SJCRH30 (cell line): ENCODE results near the gene IMPDH1. TPM values are rescaled to one million over a fixed set of nuclear protein-coding genes. Genes with fewer than 3 reads are reported as not detected.

ENCODE experiments used
- DNase-seq, 2 experiments: peaks; one replicate each; pipeline ENCODE4 v3.0.0-alpha.2; 2015 to 2020
- H3K27ac ChIP-seq: fragments of 250-450 bp; sonication (Bioruptor Pico); 2 replicates; pipeline ENCODE4 v1.5.1; 2020; ENCODE audit warnings: mild to moderate bottlenecking, moderate library complexity
- H3K27me3 ChIP-seq: fragments of 250-450 bp; sonication (Bioruptor Pico); 2 replicates; pipeline ENCODE4 v1.5.1; 2020; ENCODE audit warnings: mild to moderate bottlenecking, moderate library complexity
- H3K36me3 ChIP-seq: fragments of 250-450 bp; sonication (Bioruptor Pico); 2 replicates; pipeline ENCODE4 v1.5.1; 2020; ENCODE audit warnings: mild to moderate bottlenecking, moderate library complexity
- H3K4me1 ChIP-seq: fragments of 250-450 bp; sonication (Bioruptor Pico); 2 replicates; pipeline ENCODE4 v1.5.1; 2020; ENCODE audit warnings: mild to moderate bottlenecking, moderate library complexity
- H3K4me3 ChIP-seq: fragments of 250-450 bp; sonication (Bioruptor Pico); 2 replicates; pipeline ENCODE4 v1.5.1; 2020; ENCODE audit warnings: mild to moderate bottlenecking, moderate library complexity
- H3K9me3 ChIP-seq: fragments of 250-450 bp; sonication (Bioruptor Pico); replicated peaks from 2 replicates; pipeline ENCODE4 v1.5.1; 2020; ENCODE audit warnings: mild to moderate bottlenecking, moderate library complexity
- total RNA-seq: library from RNA; depleted of rRNA; stranded (reverse); fragments of >200 nt; shearing (Covaris generic); gene quantifications from 2 replicates; pipeline ENCODE4 v1.2.3, GENCODE V29; 2014

Gene IMPDH1
- total RNA-seq, 1 experiment from 2014 or later = 43.2 TPM

DNA sequence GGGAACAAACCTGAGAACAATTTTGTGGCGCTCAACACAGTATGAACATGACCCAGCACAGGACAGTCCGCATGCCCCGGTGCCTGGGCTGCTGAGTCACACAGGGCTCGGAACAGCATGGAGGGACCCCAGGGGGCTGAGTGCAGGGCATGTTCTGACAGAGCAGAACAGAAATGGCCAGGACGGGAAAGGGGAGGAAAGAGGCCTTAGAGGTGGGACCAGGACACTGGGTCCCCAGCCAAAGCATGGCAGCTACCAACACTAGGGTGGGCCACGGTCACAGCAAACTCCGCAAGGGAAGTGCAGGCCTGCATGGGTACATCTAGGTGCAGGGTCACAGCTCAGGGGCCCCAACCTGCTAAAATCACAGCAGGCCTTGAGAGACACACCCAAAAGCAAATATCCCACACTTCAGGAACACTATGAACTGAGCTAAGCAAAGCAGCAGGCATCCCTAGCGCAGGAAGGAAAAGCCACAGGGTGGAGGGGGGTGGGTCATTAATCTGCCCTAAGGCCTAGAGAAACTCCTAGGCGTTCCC is 5.6 kb downstream of the IMPDH1 start:
- Histone ChIP-seq H3K4me3 (no peak overlapping the region), H3K4me1 (peaks cover 25% of the 10 kb centered on the region), H3K27me3 (no peaks in the 10 kb centered on the region), H3K9me3 (no peaks in the 10 kb centered on the region), H3K36me3 (peaks cover 6% of the 10 kb centered on the region; the same call in 1 of the 2 replicates), H3K27ac (no peak overlapping the region)
- no peak for DNase-seq

GRCh38 chr7:128403676-128404075 is 6.1 kb downstream of the IMPDH1 start:
- no peak overlapping the region for H3K4me3 ChIP-seq
- no peak for DNase-seq
- H3K4me1 ChIP-seq = peaks cover 20% of the 10 kb centered on the region
- H3K9me3 ChIP-seq = no peaks in the 10 kb centered on the region
- H3K27me3 ChIP-seq = no peaks in the 10 kb centered on the region
- H3K27ac ChIP-seq = no peak overlapping the region
- H3K36me3 ChIP-seq = peaks cover 6% of the 10 kb centered on the region; the same call in 1 of the 2 replicates

GRCh38 chr7:128402356-128402755 is 7.4 kb downstream of the IMPDH1 start:
- H3K27ac ChIP-seq = no peak overlapping the region
- no peaks in the 10 kb centered on the region for H3K27me3 ChIP-seq
- peaks cover 13% of the 10 kb centered on the region; the same call in 1 of the 2 replicates for H3K36me3 ChIP-seq
- peak in 1 of 2 experiments; percentile 33 for DNase-seq
- no peaks in the 10 kb centered on the region for H3K9me3 ChIP-seq
- H3K4me1 ChIP-seq = peaks cover 7% of the 10 kb centered on the region
- H3K4me3 ChIP-seq = no peak overlapping the region

- no peak for DNase-seq
- Histone ChIP-seq H3K4me3 (no peak overlapping the region), H3K36me3 (peaks cover 19% of the 10 kb centered on the region; the same call in 1 of the 2 replicates), H3K4me1 (peaks cover 6% of the 10 kb centered on the region; the same call in 1 of the 2 replicates), H3K9me3 (no peaks in the 10 kb centered on the region), H3K27ac (no peak overlapping the region), H3K27me3 (no peaks in the 10 kb centered on the region)
Observed at GRCh38 chr7:128400566-128400965, 9.2 kb downstream of the IMPDH1 start.

DNA sequence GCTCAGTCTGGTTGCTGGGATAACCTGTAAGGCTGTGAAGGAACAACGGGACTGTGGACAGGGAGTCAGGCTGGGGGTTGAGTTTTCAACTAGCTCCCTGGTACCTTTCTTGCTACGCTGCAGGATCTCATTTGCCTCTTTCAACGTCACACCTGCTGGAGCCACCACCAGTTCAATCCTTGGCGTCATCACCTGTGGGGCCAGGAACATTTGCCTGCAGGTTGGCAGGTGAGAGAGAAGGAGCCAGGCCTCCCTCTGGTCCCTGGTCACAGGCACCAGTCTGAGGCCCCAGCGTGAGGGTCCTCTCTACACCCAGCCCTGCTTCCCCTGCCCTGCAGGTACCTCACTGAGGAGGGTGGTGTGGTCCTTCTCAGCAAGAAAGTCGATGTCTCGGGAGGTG is 9.8 kb downstream of the IMPDH1 start:
- Histone ChIP-seq H3K4me3 (no peak overlapping the region), H3K36me3 (peaks cover 19% of the 10 kb centered on the region; the same call in 1 of the 2 replicates), H3K4me1 (peaks cover 6% of the 10 kb centered on the region; the same call in 1 of the 2 replicates), H3K27ac (no peak overlapping the region), H3K9me3 (no peaks in the 10 kb centered on the region), H3K27me3 (no peaks in the 10 kb centered on the region)
- DNase-seq = no peak

DNA sequence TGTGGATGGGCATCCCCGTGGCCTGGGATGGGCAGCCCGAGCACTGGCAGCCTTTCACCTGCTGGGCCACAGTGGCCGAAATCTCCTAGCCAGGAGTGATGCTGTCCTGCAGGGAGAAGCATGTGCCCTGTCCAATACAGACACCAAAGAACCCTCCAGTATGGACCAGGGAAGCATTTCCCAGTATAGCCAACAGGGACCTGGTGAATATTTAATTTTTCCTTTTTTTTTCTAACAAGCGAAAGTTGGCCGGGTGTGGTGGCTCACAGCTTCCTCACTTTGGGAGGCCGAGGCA is 11.0 kb downstream of the IMPDH1 start:
- no peaks in the 10 kb centered on the region for H3K9me3 ChIP-seq
- H3K27me3 ChIP-seq = no peaks in the 10 kb centered on the region
- H3K4me3 ChIP-seq = no peak overlapping the region
- H3K27ac ChIP-seq = no peak overlapping the region
- DNase-seq = no peak
- peaks cover 19% of the 10 kb centered on the region; the same call in 1 of the 2 replicates for H3K36me3 ChIP-seq
- peaks cover 3% of the 10 kb centered on the region; the same call in 1 of the 2 replicates for H3K4me1 ChIP-seq

- no peak overlapping the region for H3K4me3 ChIP-seq
- no peak overlapping the region for H3K27ac ChIP-seq
Observed at GRCh38 chr7:128398016-128398840, 11.6 kb downstream of the IMPDH1 start.

GRCh38 chr7:128396357-128396756 is 13.4 kb downstream of the IMPDH1 start:
- Histone ChIP-seq H3K4me3 (no peak overlapping the region), H3K27me3 (no peaks in the 10 kb centered on the region), H3K4me1 (no peaks in the 10 kb centered on the region), H3K36me3 (peaks cover 23% of the 10 kb centered on the region; the same call in 1 of the 2 replicates), H3K27ac (no peak overlapping the region), H3K9me3 (no peaks in the 10 kb centered on the region)
- no peak for DNase-seq

More at GRCh38 chr7:128398016-128398840, 11.6 kb downstream of the IMPDH1 start:
- no peaks in the 10 kb centered on the region for H3K9me3 ChIP-seq
- H3K4me1 ChIP-seq = peaks cover 3% of the 10 kb centered on the region; the same call in 1 of the 2 replicates
- DNase-seq = peak; percentile 69 to 83
- H3K36me3 ChIP-seq = peaks cover 19% of the 10 kb centered on the region; the same call in 1 of the 2 replicates
- H3K27me3 ChIP-seq = no peaks in the 10 kb centered on the region

DNA sequence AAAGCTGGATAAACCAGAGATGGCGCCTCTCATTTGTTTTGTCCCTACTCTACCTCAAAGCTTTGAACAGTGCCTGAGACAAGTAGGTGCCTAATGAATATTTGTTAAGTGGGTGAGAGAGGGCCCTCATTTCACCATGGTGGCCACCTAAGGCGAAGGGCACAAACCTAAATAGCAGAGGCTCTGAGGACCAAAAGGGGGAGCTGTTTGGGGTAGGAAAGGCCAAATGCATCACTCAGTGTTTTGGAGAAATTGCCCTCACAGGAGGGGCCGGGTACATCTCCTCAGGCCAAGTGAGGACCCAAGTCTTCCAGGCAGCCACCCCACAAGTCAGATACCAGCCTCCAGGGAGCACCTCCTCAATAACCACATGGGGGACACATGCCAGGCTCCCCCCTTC is 14.0 kb downstream of the IMPDH1 start:
- DNase-seq = no peak
- H3K27me3 ChIP-seq = no peaks in the 10 kb centered on the region
- H3K4me1 ChIP-seq = no peaks in the 10 kb centered on the region
- H3K9me3 ChIP-seq = no peaks in the 10 kb centered on the region
- H3K36me3 ChIP-seq = peaks cover 21% of the 10 kb centered on the region; the same call in 1 of the 2 replicates
- no peak overlapping the region for H3K27ac ChIP-seq
- no peak overlapping the region for H3K4me3 ChIP-seq

DNA sequence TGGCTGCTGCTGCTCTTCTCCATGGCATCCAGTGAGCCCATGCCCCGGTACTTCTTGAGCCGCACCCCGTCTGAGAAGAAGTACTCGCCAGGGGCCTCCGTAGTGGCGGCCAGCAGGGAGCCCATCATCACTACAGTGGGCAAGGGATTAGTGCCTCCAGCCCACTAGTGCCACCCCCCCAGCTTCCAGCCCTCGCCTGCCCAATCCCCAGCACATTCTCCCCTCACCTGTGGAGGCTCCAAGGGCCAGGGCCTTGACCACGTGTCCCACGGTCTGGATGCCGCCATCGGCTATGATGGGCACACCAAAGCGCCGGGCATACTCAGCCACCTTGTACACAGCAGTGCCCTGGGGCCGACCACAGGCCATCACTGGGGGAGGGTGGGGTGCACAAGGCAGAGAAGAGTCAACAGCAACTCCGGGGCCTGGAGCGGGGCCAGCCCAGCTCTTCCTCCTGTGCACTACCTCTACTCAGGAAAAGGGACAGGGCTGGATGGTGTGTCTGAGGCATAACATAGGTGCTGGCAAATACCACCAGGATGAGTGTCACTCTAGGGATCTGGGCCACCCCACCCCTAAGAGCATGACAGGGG is 14.8 kb downstream of the IMPDH1 start:
- DNase-seq = no peak
- H3K36me3 ChIP-seq = peaks cover 17% of the 10 kb centered on the region; the same call in 1 of the 2 replicates

GRCh38 chr7:128393526-128394330 is 16.1 kb downstream of the IMPDH1 start:
- no peak overlapping the region for H3K4me3 ChIP-seq
- H3K27me3 ChIP-seq = no peaks in the 10 kb centered on the region
- no peaks in the 10 kb centered on the region for H3K4me1 ChIP-seq
- DNase-seq = no peak
- peaks cover 17% of the 10 kb centered on the region; the same call in 1 of the 2 replicates for H3K36me3 ChIP-seq
- H3K27ac ChIP-seq = no peak overlapping the region
- H3K9me3 ChIP-seq = no peaks in the 10 kb centered on the region

More for the DNA sequence above, 14.8 kb downstream of the IMPDH1 start:
- no peaks in the 10 kb centered on the region for H3K4me1 ChIP-seq
- H3K27ac ChIP-seq = no peak overlapping the region
- H3K9me3 ChIP-seq = no peaks in the 10 kb centered on the region
- no peak overlapping the region for H3K4me3 ChIP-seq
- no peaks in the 10 kb centered on the region for H3K27me3 ChIP-seq

GRCh38 chr7:128392446-128393327 is 17.1 kb downstream of the IMPDH1 start:
- Histone ChIP-seq H3K36me3 (peaks cover 14% of the 10 kb centered on the region; the same call in 1 of the 2 replicates), H3K4me1 (no peaks in the 10 kb centered on the region), H3K9me3 (no peaks in the 10 kb centered on the region), H3K27ac (no peak overlapping the region), H3K27me3 (no peaks in the 10 kb centered on the region), H3K4me3 (no peak overlapping the region)
- no peak for DNase-seq

DNA sequence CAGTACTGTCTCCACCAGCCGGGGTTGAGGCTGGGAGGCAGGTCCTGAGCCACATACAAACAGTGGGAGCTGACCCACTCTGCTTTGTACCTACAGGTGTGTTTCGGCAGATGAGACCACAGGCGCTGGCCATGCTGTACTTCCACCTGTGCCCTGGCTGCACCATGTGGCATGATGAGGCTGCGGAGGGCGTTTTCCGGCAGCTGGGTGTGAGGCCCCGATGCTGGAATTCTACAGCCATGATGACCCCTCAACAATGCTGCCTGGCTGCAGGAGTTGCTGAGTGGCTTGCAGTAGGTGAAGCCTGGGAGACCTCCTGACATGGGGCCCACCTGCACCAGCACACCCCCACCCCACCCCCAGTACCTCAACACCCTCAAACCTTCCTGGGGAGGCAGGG is 18.0 kb downstream of the IMPDH1 start:
- Histone ChIP-seq H3K27me3 (no peaks in the 10 kb centered on the region), H3K9me3 (no peaks in the 10 kb centered on the region), H3K4me1 (no peaks in the 10 kb centered on the region), H3K4me3 (no peak overlapping the region), H3K36me3 (0 out of 2 replicates have a peak, but pooled peaks cover 7% of the 10 kb centered on the region), H3K27ac (no peak overlapping the region)
- no peak for DNase-seq
